ENCODE results near the gene NFKBIB. TPM values are rescaled to one million over a fixed set of nuclear protein-coding genes. Genes with fewer than 3 reads are reported as not detected.
A peak's percentile ranks its signal among the peaks of the same experiment; 100 is the strongest.

NFKBIB gene
- total RNA-seq, 1 donor from 2014 or later = 45.5 TPM

DNA sequence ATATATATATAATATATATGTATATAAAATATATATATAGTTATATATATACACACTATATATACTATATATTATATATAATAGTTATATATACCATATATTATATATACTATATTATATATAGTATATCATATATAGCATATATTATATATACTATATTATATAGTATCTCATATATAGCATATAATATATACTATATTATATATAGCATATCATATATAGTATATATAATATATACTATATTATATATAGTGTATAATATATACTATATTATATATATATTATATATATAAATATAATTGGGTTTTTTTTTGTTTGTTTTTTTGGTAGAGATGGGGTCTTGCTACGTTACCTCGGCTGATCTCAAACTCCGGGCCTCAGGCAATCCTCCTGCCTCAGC, 38.4 kb upstream of the NFKBIB start:
- no peak for DNase-seq
- TF ChIP-seq CTCF (IDR thresholded peaks at IDR 0.05) = no peak
- peaks cover 4% of the 10 kb centered on the region for H3K36me3 Mint-ChIP-seq (ENCODE audit: low read depth)
- peaks cover 82% of the 10 kb centered on the region for H3K4me1 Mint-ChIP-seq
- ChIA-PET CTCF (interaction anchor here (1.3 kb wide), 1 partner anchor 8 kb away, joined by 16 read pairs; no protein-coding TSS in a partner anchor), POLR2A (interaction anchor here (0.7 to 9.3 kb wide), 10 partner anchors 9 to 1266 kb away, joined by 3 to 463 read pairs (median 5); partner anchors contain the start of genes ECH1, EIF3K, FAM98C and HNRNPL)
- no peak overlapping the region for H3K4me3 Mint-ChIP-seq
- intact Hi-C loops (cut with micrococcal nuclease) = loop anchor here (10.0 kb wide), 1 partner anchor 307 kb away; no protein-coding TSS in a partner anchor
- H3K9me3 Mint-ChIP-seq = no peaks in the 10 kb centered on the region
- H3K27ac Mint-ChIP-seq = peak overlapping the region; percentile 41
- ATAC-seq (ENCODE audit: low read depth) = no peak
- H3K27me3 Mint-ChIP-seq = no peaks in the 10 kb centered on the region

- ATAC-seq (ENCODE audit: low read depth) = no peak
- no peak for DNase-seq
- no peaks in the 10 kb centered on the region for H3K27me3 Mint-ChIP-seq
- H3K9me3 Mint-ChIP-seq = no peaks in the 10 kb centered on the region
- TF ChIP-seq CTCF (IDR thresholded peaks at IDR 0.05) = no peak
- H3K4me3 Mint-ChIP-seq = peak overlapping the region; percentile 38
- ChIA-PET POLR2A (interaction anchor here (0.9 to 9.3 kb wide), 6 partner anchors 12 to 68 kb away, joined by 3 to 463 read pairs (median 9); partner anchors contain the start of genes ECH1, HNRNPL, MRPS12 and NFKBIB), CTCF (interaction anchor here (0.7 kb wide), 1 partner anchor 8 kb away, joined by 3 read pairs; no protein-coding TSS in a partner anchor)
- peak overlapping the region; percentile 75 for H3K27ac Mint-ChIP-seq
- intact Hi-C loops (cut with micrococcal nuclease) = loop anchor here (10.0 kb wide), 1 partner anchor 308 kb away; no protein-coding TSS in a partner anchor
- H3K36me3 Mint-ChIP-seq (ENCODE audit: low read depth) = peaks cover 7% of the 10 kb centered on the region
- H3K4me1 Mint-ChIP-seq = peaks cover 79% of the 10 kb centered on the region
Measured at GRCh38 chr19:38862321-38863059, 37.3 kb upstream of the NFKBIB start.

DNA sequence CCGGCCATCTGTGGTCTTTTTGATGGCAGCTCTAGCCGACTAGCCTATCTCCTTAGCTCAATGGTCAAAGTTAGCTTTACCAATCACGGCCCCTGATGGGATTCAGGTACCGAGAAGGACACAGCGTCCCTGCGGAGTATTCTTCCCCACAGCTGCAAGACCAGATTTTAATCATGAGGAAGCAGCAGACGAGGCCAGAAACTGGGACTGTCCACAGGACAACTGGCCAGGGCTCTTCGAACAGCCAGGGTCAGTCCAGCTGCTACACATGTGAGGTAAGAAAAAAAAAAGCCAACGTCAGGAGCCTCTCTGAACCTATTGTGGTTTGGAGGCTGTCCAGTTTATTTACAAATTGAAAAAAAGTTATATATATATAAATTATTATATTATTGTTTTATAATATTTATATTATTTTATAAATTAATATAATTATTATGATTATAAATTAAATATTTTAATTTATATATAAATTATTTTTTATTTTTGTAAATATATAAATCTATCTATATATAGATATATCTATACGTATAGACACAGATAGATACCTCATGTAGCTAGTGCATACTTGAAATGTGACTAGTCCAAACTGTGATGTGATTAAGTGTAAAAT, 32.5 kb upstream of the NFKBIB start:
- intact Hi-C loops (cut with micrococcal nuclease) = loop anchor here (5.0 to 10.0 kb wide), 2 partner anchors 130 to 312 kb away; no protein-coding TSS in a partner anchor
- no peak for DNase-seq
- Mint-ChIP-seq H3K4me3 (no peak overlapping the region), H3K36me3 (ENCODE audit: low read depth) (peaks cover 24% of the 10 kb centered on the region), H3K9me3 (no peaks in the 10 kb centered on the region), H3K4me1 (peaks cover 72% of the 10 kb centered on the region), H3K27ac (peak overlapping the region; percentile 98), H3K27me3 (no peaks in the 10 kb centered on the region)
- ChIA-PET CTCF (interaction anchor here (1.0 kb wide), 1 partner anchor 132 kb away, joined by 3 read pairs; no protein-coding TSS in a partner anchor), POLR2A (interaction anchor here (0.6 to 9.3 kb wide), 6 partner anchors 8 to 56 kb away, joined by 4 to 463 read pairs (median 7); partner anchors contain the start of genes ECH1, HNRNPL and RINL)
- TF ChIP-seq CTCF (IDR thresholded peaks at IDR 0.05) = no peak
- ATAC-seq (ENCODE audit: low read depth) = no peak

DNA sequence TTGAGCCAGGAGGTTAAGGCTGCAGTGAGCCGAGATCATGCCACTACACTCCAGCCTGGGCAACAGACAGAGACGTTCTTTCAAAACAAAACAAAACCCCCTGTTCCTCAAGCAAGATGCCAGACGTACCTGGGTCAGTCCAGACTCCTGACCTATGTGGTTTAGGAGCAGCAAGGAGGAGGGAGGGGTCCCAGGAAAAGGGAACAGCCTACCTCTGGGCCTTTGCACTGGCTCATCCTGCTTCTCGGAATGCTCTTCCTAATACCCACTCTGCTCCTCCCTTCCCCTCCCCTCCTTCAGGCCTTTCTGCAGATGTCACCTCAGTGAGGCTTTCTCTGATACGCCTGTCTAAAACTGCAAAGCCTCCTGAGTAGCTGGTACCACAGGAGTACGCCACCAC, 31.2 kb upstream of the NFKBIB start:
- peaks cover 67% of the 10 kb centered on the region for H3K4me1 Mint-ChIP-seq
- peaks cover 30% of the 10 kb centered on the region for H3K36me3 Mint-ChIP-seq (ENCODE audit: low read depth)
- DNase-seq (no peak), ATAC-seq (ENCODE audit: low read depth) (no peak)
- POLR2A ChIA-PET = interaction anchor here (0.6 to 9.3 kb wide), 20 partner anchors 8 to 494 kb away, joined by 3 to 463 read pairs (median 7); partner anchors contain the start of genes ECH1, HNRNPL, MRPS12 and NFKBIB
- CTCF ChIA-PET = interaction anchor here (0.8 to 3.8 kb wide), 12 partner anchors 8 to 466 kb away, joined by 3 to 35 read pairs (median 8); partner anchors contain the start of genes ECH1, FAM98C, HNRNPL and MRPS12
- no peaks in the 10 kb centered on the region for H3K27me3 Mint-ChIP-seq
- no peak for TF ChIP-seq CTCF (IDR thresholded peaks at IDR 0.05)
- H3K4me3 Mint-ChIP-seq = peak overlapping the region; percentile 92
- no peaks in the 10 kb centered on the region for H3K9me3 Mint-ChIP-seq
- H3K27ac Mint-ChIP-seq = peak overlapping the region; percentile 91
- intact Hi-C loops (cut with micrococcal nuclease) = loop anchor here (5.0 to 10.0 kb wide), 2 partner anchors 131 to 314 kb away; no protein-coding TSS in a partner anchor

Measured in activated B cell treated with CpG ODN at 0.5 μM for 24 hours (primary cell).